Measurements from ENCODE around the gene SCAMP4. TPM values are rescaled to one million over a fixed set of nuclear protein-coding genes. Genes with fewer than 3 reads are reported as not detected.
"Not testable (repeated sequence)": the region's sequence is repeated elsewhere in the genome, so short reads cannot be mapped to it uniquely, and the experiment has no call there.

Gene SCAMP4
- total and polyA plus RNA-seq, 2 experiments from 2014 or later = 39.4 to 106 TPM

- TF ChIP-seq REST (IDR thresholded peaks at IDR 0.05; ENCODE audit: unreplicated experiment) = no peak
- TF ChIP-seq CREB1 (CRISPR knock-in tag; IDR thresholded peaks at IDR 0.05; ENCODE audit: low read depth) = no peak
- TF ChIP-seq ETS1 (IDR thresholded peaks at IDR 0.05) = no peak
- TF ChIP-seq EZH2phosphoT487 (IDR thresholded peaks at IDR 0.05; ENCODE audit: unreplicated experiment) = no peak
- TF ChIP-seq ZNF331 (CRISPR knock-in tag; IDR thresholded peaks at IDR 0.05; ENCODE audit: low read depth) = no peak
- TF ChIP-seq JUNB (IDR thresholded peaks at IDR 0.05; ENCODE audit: unreplicated experiment) = no peak
Measured at GRCh38 chr19:1884719-1885334, 20.4 kb upstream of the SCAMP4 start (continued).

- not testable (repeated sequence) for H3K9me2 ChIP-seq (ENCODE audit: insufficient read depth); H3K36me3 Mint-ChIP-seq (ENCODE audit: low read depth); H3K9me3 Mint-ChIP-seq; H3F3A ChIP-seq (replicated peaks; ENCODE audit: low read depth); H2AFZ ChIP-seq; H3K36me3 ChIP-seq (ENCODE audit: insufficient read depth); H3K27me3 ChIP-seq (ENCODE audit: insufficient read depth); H3K27ac ChIP-seq (ENCODE audit: low read depth)
- Mint-ChIP-seq H3K27ac (peak within 1 kb of the TSS; percentile 40), H3K27me3 (ENCODE audit: insufficient read depth, low read depth, poor library complexity) (peaks cover 11% of the 10 kb centered on the region), H3K4me3 (peak within 1 kb of the TSS; percentile 91), H3K4me1 (peaks cover 31% of the 10 kb centered on the region)
- Histone ChIP-seq H3K79me2 (replicated peaks; ENCODE audit: insufficient read depth) (peaks cover 27% of the 10 kb centered on the region), H3K4me3 (peak within 1 kb of the TSS; percentile 89), H3K4me2 (peak within 1 kb of the TSS; percentile 98), H3K4me1 (ENCODE audit: insufficient read depth) (peaks cover 14% of the 10 kb centered on the region; the same call in 1 of the 2 replicates), H4K20me1 (replicated peaks; ENCODE audit: insufficient read depth) (peaks cover 16% of the 10 kb centered on the region)
- DNase-seq (ENCODE audit: low spot score) (peak; percentile 95), ATAC-seq (peak; percentile 74)
- TF ChIP-seq CREB1 (CRISPR knock-in tag; IDR thresholded peaks at IDR 0.05; ENCODE audit: low read depth) (peak; percentile 94), POLR2AphosphoS5 (IDR thresholded peaks at IDR 0.05; ENCODE audit: low read depth) (peak; percentile 87), ETS1 (IDR thresholded peaks at IDR 0.05) (0 out of 2 replicates have a peak, but pooled peaks have one; percentile 41)
Measured at GRCh38 chr19:1885398-1886119, 19.6 kb upstream of the SCAMP4 start, which contains the start of gene ABHD17A. TSS of gene ABHD17A (minus strand) at chr19:1885496. CDS start at chr19:1881566, 3,930 bp downstream.

- not testable (repeated sequence) for H3K9me3 Mint-ChIP-seq; H3K36me3 ChIP-seq (ENCODE audit: insufficient read depth); ATAC-seq; H3K9me2 ChIP-seq (ENCODE audit: insufficient read depth); H3K4me2 ChIP-seq; H2AFZ ChIP-seq; H3K36me3 Mint-ChIP-seq (ENCODE audit: low read depth); DNase-seq (ENCODE audit: low spot score); H3F3A ChIP-seq (replicated peaks; ENCODE audit: low read depth); H3K4me3 Mint-ChIP-seq; H3K4me3 ChIP-seq; H3K27ac Mint-ChIP-seq; H3K27me3 ChIP-seq (ENCODE audit: insufficient read depth); H3K27ac ChIP-seq (ENCODE audit: low read depth)
- Histone ChIP-seq H3K79me2 (replicated peaks; ENCODE audit: insufficient read depth) (peaks cover 27% of the 10 kb centered on the region), H3K4me1 (ENCODE audit: insufficient read depth) (peaks cover 14% of the 10 kb centered on the region; the same call in 1 of the 2 replicates), H4K20me1 (replicated peaks; ENCODE audit: insufficient read depth) (peaks cover 16% of the 10 kb centered on the region)
- Mint-ChIP-seq H3K27me3 (ENCODE audit: insufficient read depth, low read depth, poor library complexity) (peaks cover 11% of the 10 kb centered on the region), H3K4me1 (peaks cover 31% of the 10 kb centered on the region)
Measured at GRCh38 chr19:1886360-1886759, 18.8 kb upstream of the SCAMP4 start.

Data from GM23338 (cell line).